ENCODE measurements around the gene VANGL2.

The VANGL2 gene

DNA sequence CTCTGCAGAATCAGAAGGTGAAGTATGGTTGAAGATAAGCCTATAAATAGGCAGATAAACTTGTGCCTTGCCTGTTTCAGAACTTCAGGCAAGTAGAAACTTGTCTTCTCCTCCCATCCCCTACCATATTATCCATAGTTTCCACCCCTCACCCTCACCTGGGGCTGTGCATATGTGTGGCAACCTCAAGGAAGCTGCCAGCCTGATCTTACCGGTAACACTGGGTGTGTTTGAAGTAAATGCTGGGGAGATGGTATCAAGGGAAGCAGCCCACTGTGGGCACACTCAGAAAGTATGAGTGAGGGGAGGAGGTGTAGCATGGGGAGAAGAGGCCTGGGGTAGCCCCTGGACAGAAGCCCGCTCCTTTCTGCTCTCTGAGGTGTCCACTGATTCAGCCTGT, 14.5 kb downstream of the VANGL2 start:
- H3K4me3 ChIP-seq (ENCODE audit: low read depth, low read length): no peak overlapping the region
- TF ChIP-seq, protein P1, sequence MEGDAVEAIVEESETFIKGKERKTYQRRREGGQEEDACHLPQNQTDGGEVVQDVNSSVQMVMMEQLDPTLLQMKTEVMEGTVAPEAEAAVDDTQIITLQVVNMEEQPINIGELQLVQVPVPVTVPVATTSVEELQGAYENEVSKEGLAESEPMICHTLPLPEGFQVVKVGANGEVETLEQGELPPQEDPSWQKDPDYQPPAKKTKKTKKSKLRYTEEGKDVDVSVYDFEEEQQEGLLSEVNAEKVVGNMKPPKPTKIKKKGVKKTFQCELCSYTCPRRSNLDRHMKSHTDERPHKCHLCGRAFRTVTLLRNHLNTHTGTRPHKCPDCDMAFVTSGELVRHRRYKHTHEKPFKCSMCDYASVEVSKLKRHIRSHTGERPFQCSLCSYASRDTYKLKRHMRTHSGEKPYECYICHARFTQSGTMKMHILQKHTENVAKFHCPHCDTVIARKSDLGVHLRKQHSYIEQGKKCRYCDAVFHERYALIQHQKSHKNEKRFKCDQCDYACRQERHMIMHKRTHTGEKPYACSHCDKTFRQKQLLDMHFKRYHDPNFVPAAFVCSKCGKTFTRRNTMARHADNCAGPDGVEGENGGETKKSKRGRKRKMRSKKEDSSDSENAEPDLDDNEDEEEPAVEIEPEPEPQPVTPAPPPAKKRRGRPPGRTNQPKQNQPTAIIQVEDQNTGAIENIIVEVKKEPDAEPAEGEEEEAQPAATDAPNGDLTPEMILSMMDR (IDR thresholded peaks at IDR 0.05; ENCODE audit: low read depth, low read length): no peak
- H3K36me3 ChIP-seq: peaks cover 58% of the 10 kb centered on the region
- H3K9me3 ChIP-seq (ENCODE audit: severe bottlenecking): no peaks in the 10 kb centered on the region
- DNase-seq: no peak
- peak overlapping the region; percentile 79 for H3K27ac ChIP-seq
- H3K27me3 ChIP-seq (ENCODE audit: insufficient read depth, low read depth, severe bottlenecking): no peaks in the 10 kb centered on the region

DNA sequence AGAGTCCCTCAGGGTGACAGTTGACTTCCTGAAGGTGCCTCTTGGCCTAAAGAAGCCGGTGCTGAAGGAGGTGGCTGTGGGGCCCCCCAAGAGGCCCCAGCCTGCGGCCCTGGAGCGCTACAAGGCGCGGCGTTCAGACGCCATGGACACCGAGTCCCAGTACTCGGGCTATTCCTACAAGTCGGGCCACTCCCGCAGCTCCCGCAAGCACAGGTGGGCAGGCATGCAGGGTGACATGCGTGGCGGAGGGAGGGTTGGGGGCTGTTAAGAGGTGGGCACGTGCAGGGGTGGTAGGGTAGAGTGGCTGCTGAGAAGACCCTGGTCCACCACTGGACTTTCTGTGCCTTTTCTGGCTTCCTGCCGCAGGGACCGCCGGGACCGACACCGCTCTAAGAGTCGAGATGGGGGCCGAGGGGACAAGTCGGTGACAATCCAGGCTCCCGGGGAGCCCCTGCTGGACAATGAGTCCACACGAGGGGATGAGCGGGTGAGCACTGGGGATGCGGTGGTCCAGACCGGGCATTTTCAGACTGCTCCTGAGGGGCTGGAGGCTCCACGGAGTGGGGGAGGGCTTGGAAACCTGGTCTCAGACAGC, 15.4 kb downstream of the VANGL2 start:
- Histone ChIP-seq H3K27ac (peak overlapping the region; percentile 79), H3K9me3 (ENCODE audit: severe bottlenecking) (no peaks in the 10 kb centered on the region), H3K27me3 (ENCODE audit: insufficient read depth, low read depth, severe bottlenecking) (no peaks in the 10 kb centered on the region), H3K4me3 (ENCODE audit: low read depth, low read length) (no peak overlapping the region), H3K36me3 (peaks cover 62% of the 10 kb centered on the region)
- TF ChIP-seq, protein P1 (IDR thresholded peaks at IDR 0.05; ENCODE audit: low read depth, low read length): no peak
- DNase-seq: no peak

DNA sequence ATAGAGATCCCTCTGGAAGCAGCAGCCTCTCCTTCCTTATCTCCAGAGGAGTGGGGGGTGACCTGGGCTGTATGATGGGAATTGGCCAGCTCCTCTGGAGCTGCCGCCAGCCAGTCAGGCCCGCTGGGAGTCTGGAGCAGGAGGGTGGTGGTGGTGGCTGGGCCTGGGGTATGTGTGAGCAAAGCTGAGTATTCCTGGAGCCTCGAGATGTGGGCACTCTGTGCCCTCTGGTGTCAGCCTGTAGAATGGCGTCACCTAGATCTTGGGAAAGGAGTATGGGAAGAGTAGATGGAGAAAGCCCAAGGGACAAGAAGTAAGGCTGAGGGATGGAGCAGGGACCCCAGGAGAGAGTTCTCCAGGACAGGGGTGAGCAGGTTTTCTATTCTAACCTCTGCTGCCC, 16.0 kb downstream of the VANGL2 start:
- H3K27me3 ChIP-seq (ENCODE audit: insufficient read depth, low read depth, severe bottlenecking): no peaks in the 10 kb centered on the region
- H3K9me3 ChIP-seq (ENCODE audit: severe bottlenecking): no peaks in the 10 kb centered on the region
- peak; percentile 75 for DNase-seq
- TF ChIP-seq, protein P1 (IDR thresholded peaks at IDR 0.05; ENCODE audit: low read depth, low read length): peak; percentile 86
- no peak overlapping the region for H3K4me3 ChIP-seq (ENCODE audit: low read depth, low read length)
- H3K27ac ChIP-seq: no peak overlapping the region; the same call in 1 of the 2 replicates
- H3K36me3 ChIP-seq: peaks cover 68% of the 10 kb centered on the region

DNA sequence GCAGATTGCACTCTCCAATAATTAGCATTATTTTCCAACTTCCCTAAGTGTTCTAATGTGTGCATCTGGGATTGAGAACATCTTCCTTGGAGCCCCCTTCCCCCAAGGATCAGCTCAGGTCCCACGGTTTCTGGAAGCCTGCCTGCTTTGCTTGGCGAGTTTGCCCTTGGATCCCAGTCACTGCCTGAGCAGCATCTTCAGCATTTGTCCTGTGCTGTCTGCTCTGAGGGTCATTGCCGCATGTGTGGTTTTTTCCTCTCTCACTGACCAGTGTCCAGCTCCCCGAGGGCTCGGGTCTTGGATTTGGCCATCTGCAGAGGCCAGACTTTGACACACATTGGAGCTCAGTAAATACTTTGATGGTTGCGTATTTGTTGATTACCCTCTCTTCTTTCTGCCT, 18.1 kb downstream of the VANGL2 start:
- Histone ChIP-seq H3K27ac (no peak overlapping the region), H3K36me3 (peaks cover 84% of the 10 kb centered on the region), H3K4me3 (ENCODE audit: low read depth, low read length) (no peak overlapping the region), H3K27me3 (ENCODE audit: insufficient read depth, low read depth, severe bottlenecking) (no peaks in the 10 kb centered on the region), H3K9me3 (ENCODE audit: severe bottlenecking) (no peaks in the 10 kb centered on the region)
- TF ChIP-seq, protein P1 (IDR thresholded peaks at IDR 0.05; ENCODE audit: low read depth, low read length): no peak
- DNase-seq: no peak

DNA sequence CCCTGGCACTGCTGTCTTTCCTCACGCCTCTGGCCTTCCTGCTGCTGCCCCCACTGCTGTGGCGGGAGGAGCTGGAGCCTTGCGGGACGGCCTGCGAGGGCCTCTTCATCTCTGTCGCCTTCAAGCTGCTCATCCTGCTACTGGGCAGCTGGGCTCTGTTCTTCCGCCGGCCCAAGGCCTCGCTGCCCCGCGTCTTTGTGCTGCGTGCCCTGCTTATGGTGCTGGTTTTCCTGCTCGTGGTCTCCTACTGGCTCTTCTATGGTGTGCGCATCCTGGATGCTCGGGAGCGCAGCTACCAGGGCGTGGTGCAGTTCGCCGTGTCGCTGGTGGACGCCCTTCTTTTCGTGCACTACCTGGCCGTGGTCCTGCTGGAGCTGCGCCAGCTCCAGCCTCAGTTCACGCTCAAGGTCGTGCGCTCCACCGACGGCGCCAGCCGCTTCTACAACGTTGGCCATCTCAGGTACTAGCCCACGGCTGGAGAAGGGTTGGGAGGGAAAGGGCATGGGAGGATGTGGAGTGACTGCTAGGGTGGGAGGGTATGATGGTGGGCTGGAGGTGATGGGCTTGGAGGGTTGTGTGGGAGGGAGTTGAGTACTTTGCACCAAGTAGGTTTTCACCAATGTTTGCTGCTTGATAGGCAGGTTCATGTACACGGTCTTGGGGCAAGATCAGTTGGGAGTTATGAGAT, 18.9 kb downstream of the VANGL2 start:
- no peaks in the 10 kb centered on the region for H3K9me3 ChIP-seq (ENCODE audit: severe bottlenecking)
- peaks cover 90% of the 10 kb centered on the region for H3K36me3 ChIP-seq
- H3K4me3 ChIP-seq (ENCODE audit: low read depth, low read length): no peak overlapping the region
- TF ChIP-seq, protein P1 (IDR thresholded peaks at IDR 0.05; ENCODE audit: low read depth, low read length): no peak
- no peak overlapping the region for H3K27ac ChIP-seq
- DNase-seq: no peak
- H3K27me3 ChIP-seq (ENCODE audit: insufficient read depth, low read depth, severe bottlenecking): no peaks in the 10 kb centered on the region

DNA sequence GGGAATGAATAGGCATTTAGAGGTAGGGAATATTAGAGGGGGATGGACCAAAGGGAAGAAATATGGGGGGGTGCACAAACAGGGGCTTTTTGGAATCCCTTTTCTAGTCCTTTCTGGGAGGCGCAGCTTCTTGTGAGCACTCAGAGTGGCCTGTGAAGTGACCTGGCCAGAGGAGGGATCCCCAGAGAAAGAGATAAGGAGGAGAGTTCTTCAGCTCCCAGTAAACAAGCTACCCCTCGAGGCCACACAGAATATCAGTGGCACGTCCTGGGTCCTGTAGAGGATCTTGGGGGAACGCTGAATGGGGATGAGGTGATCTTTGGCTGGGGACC, 19.4 kb downstream of the VANGL2 start:
- no peak for DNase-seq
- no peaks in the 10 kb centered on the region for H3K9me3 ChIP-seq (ENCODE audit: severe bottlenecking)
- H3K27me3 ChIP-seq (ENCODE audit: insufficient read depth, low read depth, severe bottlenecking): no peaks in the 10 kb centered on the region
- H3K36me3 ChIP-seq: peaks cover 93% of the 10 kb centered on the region
- TF ChIP-seq, protein P1 (IDR thresholded peaks at IDR 0.05; ENCODE audit: low read depth, low read length): no peak
- H3K4me3 ChIP-seq (ENCODE audit: low read depth, low read length): no peak overlapping the region
- no peak overlapping the region for H3K27ac ChIP-seq

Measured in WERI-Rb-1 (cell line).